ACHN (cell line): ENCODE measurements around the gene CUX1.
"Not testable (repeated sequence)": the region's sequence is repeated elsewhere in the genome, so short reads cannot be mapped to it uniquely, and the experiment has no call there.

Experiments used
- DNase-seq: peaks from one replicate; pipeline ENCODE4 v3.0.0-alpha.2; 2015
- in situ Hi-C: cut with HindIII; loops from 2 replicates; pipeline ENCODE4 v1.10.0; 2017; ENCODE audit warnings: low sequenced_read_pairs, low pct_ligation_motif_present, low pct_unique_long_range_greater_than_20kb

The CUX1 gene

GRCh38 chr7:101917566-101917965 lies 100.1 kb downstream of the CUX1 start:
- no peak for DNase-seq
- in situ Hi-C loops: no loop called here

- DNase-seq: no peak
- in situ Hi-C loops: no loop called here
Measured at GRCh38 chr7:101918426-101918825, 101.0 kb downstream of the CUX1 start.

GRCh38 chr7:101919363-101920115 lies 102.1 kb downstream of the CUX1 start:
- in situ Hi-C loops: no loop called here
- no peak for DNase-seq

GRCh38 chr7:101921061-101921460 lies 103.6 kb downstream of the CUX1 start:
- no peak for DNase-seq
- in situ Hi-C loops: no loop called here

- in situ Hi-C loops, DNase-seq: not testable (repeated sequence)
Measured at GRCh38 chr7:101921546-101922489, 104.4 kb downstream of the CUX1 start.

GRCh38 chr7:101922631-101923601 lies 105.5 kb downstream of the CUX1 start:
- in situ Hi-C loops: no loop called here

GRCh38 chr7:101923602-101923985 lies 106.2 kb downstream of the CUX1 start:
- DNase-seq: no peak
- in situ Hi-C loops: no loop called here

More at GRCh38 chr7:101922631-101923601, 105.5 kb downstream of the CUX1 start:
- no peak for DNase-seq

- no peak for DNase-seq
- in situ Hi-C loops: no loop called here
Measured at GRCh38 chr7:101924171-101924570, 106.7 kb downstream of the CUX1 start.

- in situ Hi-C loops: no loop called here
Measured at GRCh38 chr7:101926265-101926664, 108.8 kb downstream of the CUX1 start.

GRCh38 chr7:101927389-101927788 lies 110.0 kb downstream of the CUX1 start:
- in situ Hi-C loops: no loop called here

More at GRCh38 chr7:101926265-101926664, 108.8 kb downstream of the CUX1 start:
- no peak for DNase-seq

GRCh38 chr7:101927802-101928201 lies 110.4 kb downstream of the CUX1 start:
- DNase-seq: no peak
- in situ Hi-C loops: no loop called here

More at GRCh38 chr7:101927389-101927788, 110.0 kb downstream of the CUX1 start:
- DNase-seq: no peak

- DNase-seq: no peak
- in situ Hi-C loops: no loop called here
Measured at GRCh38 chr7:101929256-101929655, 111.8 kb downstream of the CUX1 start.

- DNase-seq, in situ Hi-C loops: not testable (repeated sequence)
Measured at GRCh38 chr7:101929911-101930310, 112.5 kb downstream of the CUX1 start.

- no peak for DNase-seq
- in situ Hi-C loops: no loop called here
Measured at GRCh38 chr7:101932083-101932482, 114.7 kb downstream of the CUX1 start.

GRCh38 chr7:101933028-101933427 lies 115.6 kb downstream of the CUX1 start:
- in situ Hi-C loops: no loop called here
- no peak for DNase-seq

GRCh38 chr7:101933688-101934121 lies 116.3 kb downstream of the CUX1 start:
- in situ Hi-C loops: no loop called here
- DNase-seq: no peak

- in situ Hi-C loops: no loop called here
- DNase-seq: no peak
Measured at GRCh38 chr7:101934618-101935017, 117.2 kb downstream of the CUX1 start.

GRCh38 chr7:101935521-101936141 lies 118.2 kb downstream of the CUX1 start:
- in situ Hi-C loops: no loop called here

More at GRCh38 chr7:101935521-101936141, 118.2 kb downstream of the CUX1 start:
- no peak for DNase-seq
